Glomerular visceral epithelial cell (primary cell): Measurements from ENCODE around the gene SLC6A9.
A peak's percentile ranks its signal among the peaks of the same experiment; 100 is the strongest.

Experiments used
- DNase-seq: peaks from one replicate; pipeline ENCODE4 v3.0.0-alpha.2; 2016; ENCODE audit errors: extremely low spot score

SLC6A9 gene

DNA sequence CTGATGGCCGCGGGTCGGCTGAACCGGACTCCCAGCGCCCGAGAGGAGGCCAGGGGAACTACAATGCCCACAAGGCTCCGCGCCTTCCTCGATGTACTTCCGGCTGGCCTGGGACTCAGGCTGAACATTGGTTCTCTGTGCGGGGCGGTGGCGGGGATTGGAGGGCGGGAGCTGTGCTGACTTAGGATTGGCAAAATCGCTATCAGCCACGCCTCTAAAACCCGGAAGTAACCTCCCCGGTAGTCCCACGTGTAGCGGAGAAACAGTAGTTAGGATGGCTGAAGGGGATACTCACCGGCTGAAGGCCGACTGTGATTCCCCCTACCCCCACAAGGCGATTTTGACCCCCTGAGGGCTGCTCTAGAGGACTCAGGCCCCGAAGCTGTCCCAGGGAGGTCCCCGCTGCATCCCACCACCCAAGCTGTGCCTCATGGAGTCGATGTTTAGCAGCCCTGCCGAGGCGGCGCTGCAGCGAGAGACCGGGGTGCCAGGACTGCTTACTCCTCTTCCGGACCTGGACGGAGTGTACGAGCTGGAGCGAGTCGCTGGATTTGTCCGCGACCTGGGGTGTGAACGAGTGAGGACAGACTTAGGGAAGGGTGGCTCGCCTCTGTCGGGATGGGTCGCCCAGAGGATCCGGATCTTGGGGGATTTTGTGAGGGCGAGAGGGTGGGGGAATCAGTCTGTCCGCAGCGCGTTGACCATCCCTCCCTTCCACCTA, 61.4 kb downstream of the SLC6A9 start, which contains the start of gene DPH2:
TSS of gene DPH2 (plus strand) at position 265 of the 721 bp plus-strand sequence. CDS start at position 431, 166 bp downstream.
- peak; percentile 96 for DNase-seq

- DNase-seq = no peak
Measured at GRCh38 chr1:43969416-43969745, 61.9 kb downstream of the SLC6A9 start.

DNA sequence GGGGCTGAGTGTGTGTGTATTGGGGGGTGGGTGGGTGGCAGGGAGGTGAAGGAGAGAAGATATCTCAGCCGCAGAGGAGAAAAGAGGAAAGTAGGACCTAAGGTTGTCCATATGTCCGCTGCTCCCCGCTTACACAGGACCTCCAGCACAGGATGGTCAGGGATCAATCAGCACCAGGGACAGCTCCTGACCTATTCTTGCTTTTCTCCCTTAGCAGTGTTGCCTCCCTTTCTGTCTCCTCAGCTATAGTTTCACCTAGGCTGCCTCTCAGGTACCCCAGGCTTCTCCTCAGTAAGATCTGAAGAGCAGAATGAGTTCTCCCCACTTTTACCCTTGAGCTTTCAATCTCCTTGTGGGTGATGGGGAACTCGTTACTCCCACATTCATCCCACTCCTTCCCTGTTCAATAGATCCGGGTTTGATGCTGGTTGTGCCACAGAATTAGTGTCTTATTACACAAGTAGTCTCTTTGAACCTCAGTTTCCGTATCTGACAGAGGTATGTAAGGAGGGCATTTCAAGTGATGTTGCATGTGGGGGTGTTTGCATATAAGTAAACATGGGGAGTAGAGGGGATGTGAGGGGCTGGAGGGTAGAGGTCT, 62.8 kb downstream of the SLC6A9 start:
- DNase-seq = no peak

DNA sequence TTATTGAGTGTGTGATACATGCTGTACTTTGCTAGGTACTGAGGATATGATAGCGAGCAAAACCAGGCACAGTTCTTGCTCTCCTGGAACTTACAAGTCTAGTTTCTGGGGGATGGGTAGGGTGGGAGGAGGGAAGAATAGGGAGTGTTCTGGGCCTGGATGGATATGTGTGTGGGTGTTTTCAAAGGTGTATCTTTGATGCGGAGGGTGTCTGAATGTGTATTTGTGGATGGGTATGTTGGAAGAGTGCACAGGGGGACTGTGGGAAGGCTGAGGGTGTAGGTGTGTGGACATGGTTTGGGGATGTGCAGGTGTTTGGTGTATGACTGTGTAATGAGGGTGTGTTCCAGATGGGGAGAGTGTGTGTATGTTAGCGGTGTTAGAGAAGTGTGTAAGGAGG, 65.9 kb downstream of the SLC6A9 start:
- no peak for DNase-seq

- no peak for DNase-seq
Measured at GRCh38 chr1:43963890-43964289, 67.4 kb downstream of the SLC6A9 start.

DNA sequence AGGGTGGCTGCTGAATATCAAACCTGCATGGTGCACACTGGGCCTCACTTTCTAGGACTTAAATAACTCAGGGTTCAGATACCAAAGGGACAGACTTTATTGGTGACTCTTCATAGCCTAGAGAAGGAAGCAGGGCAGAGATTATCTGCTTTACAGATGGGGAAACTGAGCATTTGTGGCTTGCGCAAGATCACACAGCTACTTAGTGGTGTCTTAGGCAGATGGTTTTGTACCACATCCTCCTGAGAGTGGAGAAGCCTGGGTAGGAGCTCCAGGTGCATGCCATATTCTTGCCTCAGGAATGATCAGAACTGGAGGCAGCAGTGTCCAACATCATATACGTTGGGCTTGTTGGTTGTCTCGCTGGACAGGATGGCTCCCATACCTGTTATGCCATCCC, 68.3 kb downstream of the SLC6A9 start:
- no peak for DNase-seq

GRCh38 chr1:43962324-43962723, 68.9 kb downstream of the SLC6A9 start:
- no peak for DNase-seq

DNA sequence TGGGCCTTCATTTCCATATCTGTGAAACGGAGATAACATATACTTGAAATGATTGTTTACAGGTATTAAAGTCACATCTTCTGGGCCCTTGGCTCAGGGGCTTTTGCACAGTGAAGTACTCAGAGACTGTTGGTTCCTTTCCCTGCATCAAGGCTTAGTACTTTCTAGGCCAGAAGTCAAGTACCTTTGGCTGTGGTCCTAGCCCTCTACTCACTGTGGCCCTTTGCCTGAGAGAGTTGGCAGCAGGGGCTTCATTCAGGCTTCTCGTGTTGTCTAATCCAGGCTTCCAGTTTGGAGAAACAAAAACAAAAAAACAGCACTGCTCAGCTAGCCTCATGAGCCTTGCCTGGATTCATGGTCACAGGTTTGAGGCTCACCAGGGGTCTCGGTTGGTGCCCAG, 69.6 kb downstream of the SLC6A9 start:
- DNase-seq = no peak

GRCh38 chr1:43960798-43961197, 70.5 kb downstream of the SLC6A9 start:
- DNase-seq = no peak

GRCh38 chr1:43958351-43959255, 72.7 kb downstream of the SLC6A9 start:
- no peak for DNase-seq

GRCh38 chr1:43957407-43958040, 73.7 kb downstream of the SLC6A9 start:
- DNase-seq = no peak

- DNase-seq = no peak
Measured at GRCh38 chr1:43956234-43956633, 75.0 kb downstream of the SLC6A9 start.

DNA sequence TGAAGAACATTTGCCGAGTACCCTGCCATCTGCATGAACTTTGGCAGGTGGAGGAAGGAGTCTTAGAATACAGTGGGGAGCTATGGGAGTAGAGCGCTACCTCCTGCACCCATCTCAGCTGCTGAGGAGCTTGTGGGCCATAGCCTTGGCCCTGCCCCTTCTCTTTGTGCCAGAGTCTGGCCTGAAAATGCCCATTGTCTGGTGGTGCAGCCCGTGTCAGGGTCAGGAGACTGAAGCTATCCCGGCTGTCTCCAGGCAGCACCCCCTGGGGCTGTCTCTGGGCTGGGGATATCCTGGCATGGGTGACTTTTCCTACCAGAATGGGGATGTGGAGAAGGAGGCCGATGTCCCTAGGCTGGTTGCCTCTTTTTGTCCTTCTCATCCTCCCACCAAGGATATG, 77.2 kb downstream of the SLC6A9 start:
- no peak for DNase-seq

DNA sequence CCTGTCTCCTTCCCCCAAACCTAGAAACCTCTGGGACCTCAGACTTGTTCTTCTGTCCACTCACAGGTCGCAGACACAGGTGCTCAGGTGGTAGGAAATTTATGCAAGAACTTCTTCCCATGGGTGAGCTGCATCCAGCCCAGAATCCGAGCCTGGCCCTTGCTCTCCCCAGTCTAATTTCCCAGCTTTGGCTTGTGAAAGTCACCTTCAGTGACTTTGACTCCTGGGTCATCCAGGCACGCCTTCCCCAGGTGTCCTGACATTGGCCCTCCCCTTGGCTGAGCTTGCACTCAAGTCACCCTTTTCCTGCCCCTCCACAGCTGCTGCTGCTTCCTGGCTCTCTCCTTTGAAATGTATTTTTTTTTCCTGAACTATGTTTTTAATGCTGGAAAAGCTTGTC, 77.9 kb downstream of the SLC6A9 start:
- DNase-seq = no peak

- DNase-seq = no peak
Measured at GRCh38 chr1:43952731-43953346, 78.4 kb downstream of the SLC6A9 start.

- peak; percentile 52 for DNase-seq
Measured at GRCh38 chr1:43951021-43951985, 80.0 kb downstream of the SLC6A9 start.

- DNase-seq = no peak
Measured at GRCh38 chr1:43949678-43950077, 81.6 kb downstream of the SLC6A9 start.

DNA sequence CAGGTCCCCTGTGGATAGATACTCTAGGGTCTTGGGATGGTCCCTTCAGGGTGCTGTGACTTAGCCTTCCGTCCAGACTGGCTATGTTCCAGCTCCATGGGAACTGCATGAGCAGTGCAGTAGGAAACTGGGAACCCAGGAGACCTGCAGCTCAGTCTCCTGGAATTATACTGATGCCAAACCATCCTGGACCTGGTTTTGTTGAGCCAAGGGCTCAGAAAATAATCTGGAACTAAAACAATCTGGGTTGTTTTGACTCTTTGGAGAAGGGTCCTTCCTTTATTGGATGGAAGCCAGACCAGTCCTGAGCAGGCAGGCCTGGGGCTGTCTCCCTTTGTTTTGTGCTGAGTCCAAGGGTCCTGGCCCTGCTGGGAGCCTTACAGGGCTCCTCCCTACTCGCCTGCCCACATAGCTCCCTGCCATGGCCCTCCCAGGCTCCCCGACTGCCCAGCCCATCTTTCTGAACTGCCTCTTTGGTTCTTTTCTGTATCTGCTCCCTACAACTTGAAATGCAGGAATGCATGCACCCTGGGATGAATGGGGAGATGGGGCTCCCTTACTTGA, 83.3 kb downstream of the SLC6A9 start:
- no peak for DNase-seq

GRCh38 chr1:43947061-43947873, 84.0 kb downstream of the SLC6A9 start:
- no peak for DNase-seq
